ENCODE data around the gene CLIC3. TPM values are rescaled to one million over a fixed set of nuclear protein-coding genes. Genes with fewer than 3 reads are reported as not detected.
"Not testable (repeated sequence)": the region's sequence is repeated elsewhere in the genome, so short reads cannot be mapped to it uniquely, and the experiment has no call there.

Gene CLIC3
- total RNA-seq, 1 experiment from 2014 or later, result 24.1 TPM

GRCh38 chr9:137034039-137034708, 37.8 kb upstream of the CLIC3 start:
- CTCF ChIA-PET, result interaction anchor here (0.6 to 1.8 kb wide), 6 partner anchors 13 to 262 kb away, joined by 3 to 46 read pairs (median 5); no protein-coding TSS in a partner anchor
- POLR2A ChIA-PET (ENCODE audit: unreplicated experiment), result interaction anchor here (0.6 to 1.1 kb wide), 4 partner anchors 40 to 244 kb away, joined by 4 to 11 read pairs (median 6); partner anchors contain the start of gene TUBB4B

GRCh38 chr9:137033481-137033880, 37.1 kb upstream of the CLIC3 start:
- H3K27me3 ChIP-seq (ENCODE audit: insufficient read depth, low read depth); BruUV-seq (replicated peaks); intact Hi-C loops (cut with micrococcal nuclease; ENCODE audit: unreplicated experiment): not testable (repeated sequence)

More at GRCh38 chr9:137034039-137034708, 37.8 kb upstream of the CLIC3 start:
- H2AFZ ChIP-seq, result no peak overlapping the region
- peak overlapping the region; percentile 74 for H3K4me2 ChIP-seq
- intact Hi-C loops (cut with micrococcal nuclease; ENCODE audit: unreplicated experiment), result no loop called here
- H3K27ac ChIP-seq, result no peak overlapping the region
- H3K4me1 ChIP-seq (replicated peaks; ENCODE audit: insufficient read depth), result peaks cover 9% of the 10 kb centered on the region
- no peaks in the 10 kb centered on the region for H3K27me3 ChIP-seq (ENCODE audit: insufficient read depth, low read depth)
- H3K36me3 ChIP-seq (ENCODE audit: low read depth), result no peaks in the 10 kb centered on the region
- peak in 1 of 2 experiments; percentile 60 for DNase-seq
- H3K9me2 ChIP-seq (ENCODE audit: insufficient read depth), result no peaks in the 10 kb centered on the region
- TF ChIP-seq CTCF (conservative IDR thresholded peaks at IDR 0.05) (no peak), EZH2 (IDR thresholded peaks at IDR 0.05; ENCODE audit: low read depth) (no peak)
- H3K4me3 ChIP-seq, result peak overlapping the region; percentile 29; the same call in 1 of the 2 replicates
- H4K20me1 ChIP-seq (ENCODE audit: insufficient read depth), result 0 out of 2 replicates have a peak, but pooled peaks cover 4% of the 10 kb centered on the region
- no TSS peak for BruUV-seq (replicated peaks)
- peaks cover 27% of the 10 kb centered on the region; the same call in 1 of the 2 replicates for H3F3A ChIP-seq (ENCODE audit: insufficient read depth, low read depth)
- no peaks in the 10 kb centered on the region for H3K9me3 ChIP-seq (ENCODE audit: insufficient read depth, low read depth)
- no peaks in the 10 kb centered on the region for H3K79me2 ChIP-seq (ENCODE audit: low read depth)

GRCh38 chr9:137032858-137033257, 36.5 kb upstream of the CLIC3 start:
- ChIA-PET POLR2A (ENCODE audit: unreplicated experiment) (no interaction called here), CTCF (no interaction called here)
- Histone ChIP-seq H3K9me2 (ENCODE audit: insufficient read depth) (no peaks in the 10 kb centered on the region), H3K27ac (no peak overlapping the region), H3K4me1 (replicated peaks; ENCODE audit: insufficient read depth) (peaks cover 17% of the 10 kb centered on the region), H2AFZ (no peak overlapping the region), H3K27me3 (ENCODE audit: insufficient read depth, low read depth) (no peaks in the 10 kb centered on the region), H3K9me3 (ENCODE audit: insufficient read depth, low read depth) (no peaks in the 10 kb centered on the region), H3K4me3 (no peak overlapping the region), H4K20me1 (ENCODE audit: insufficient read depth) (0 out of 2 replicates have a peak, but pooled peaks cover 4% of the 10 kb centered on the region), H3K79me2 (ENCODE audit: low read depth) (no peaks in the 10 kb centered on the region), H3F3A (ENCODE audit: insufficient read depth, low read depth) (peaks cover 27% of the 10 kb centered on the region; the same call in 1 of the 2 replicates), H3K4me2 (no peak overlapping the region), H3K36me3 (ENCODE audit: low read depth) (no peaks in the 10 kb centered on the region)
- intact Hi-C loops (cut with micrococcal nuclease; ENCODE audit: unreplicated experiment), result no loop called here
- TF ChIP-seq EZH2 (IDR thresholded peaks at IDR 0.05; ENCODE audit: low read depth) (no peak), CTCF (conservative IDR thresholded peaks at IDR 0.05) (no peak)
- no TSS peak for BruUV-seq (replicated peaks)
- no peak for DNase-seq

More at GRCh38 chr9:137033481-137033880, 37.1 kb upstream of the CLIC3 start:
- H3K9me2 ChIP-seq (ENCODE audit: insufficient read depth); H3K27ac ChIP-seq; DNase-seq; POLR2A ChIA-PET (ENCODE audit: unreplicated experiment); H3K4me3 ChIP-seq; H3K9me3 ChIP-seq (ENCODE audit: insufficient read depth, low read depth); H3K36me3 ChIP-seq (ENCODE audit: low read depth); H3K79me2 ChIP-seq (ENCODE audit: low read depth); H4K20me1 ChIP-seq (ENCODE audit: insufficient read depth); H3K4me2 ChIP-seq; H2AFZ ChIP-seq: not testable (repeated sequence)
- H3F3A ChIP-seq (ENCODE audit: insufficient read depth, low read depth), result peaks cover 27% of the 10 kb centered on the region; the same call in 1 of the 2 replicates
- peaks cover 16% of the 10 kb centered on the region for H3K4me1 ChIP-seq (replicated peaks; ENCODE audit: insufficient read depth)
- CTCF ChIA-PET, result interaction anchor here (1.0 kb wide), 1 partner anchor 86 kb away, joined by 5 read pairs; no protein-coding TSS in a partner anchor
